C4-2B (cell line): ENCODE measurements around the gene CEP295NL.

ENCODE experiments used
- ZFX ChIP-seq: fragments of 450-650 bp; IDR thresholded peaks from 2 replicates; pipeline ENCODE4 v1.6.1; 2017
- TF ChIP-seq, protein P1 (sequence below): fragments of 450-650 bp; conservative IDR thresholded peaks from 2 replicates; pipeline ENCODE4 v1.5.1; 2017; ENCODE audit warnings: mild to moderate bottlenecking

DNA sequence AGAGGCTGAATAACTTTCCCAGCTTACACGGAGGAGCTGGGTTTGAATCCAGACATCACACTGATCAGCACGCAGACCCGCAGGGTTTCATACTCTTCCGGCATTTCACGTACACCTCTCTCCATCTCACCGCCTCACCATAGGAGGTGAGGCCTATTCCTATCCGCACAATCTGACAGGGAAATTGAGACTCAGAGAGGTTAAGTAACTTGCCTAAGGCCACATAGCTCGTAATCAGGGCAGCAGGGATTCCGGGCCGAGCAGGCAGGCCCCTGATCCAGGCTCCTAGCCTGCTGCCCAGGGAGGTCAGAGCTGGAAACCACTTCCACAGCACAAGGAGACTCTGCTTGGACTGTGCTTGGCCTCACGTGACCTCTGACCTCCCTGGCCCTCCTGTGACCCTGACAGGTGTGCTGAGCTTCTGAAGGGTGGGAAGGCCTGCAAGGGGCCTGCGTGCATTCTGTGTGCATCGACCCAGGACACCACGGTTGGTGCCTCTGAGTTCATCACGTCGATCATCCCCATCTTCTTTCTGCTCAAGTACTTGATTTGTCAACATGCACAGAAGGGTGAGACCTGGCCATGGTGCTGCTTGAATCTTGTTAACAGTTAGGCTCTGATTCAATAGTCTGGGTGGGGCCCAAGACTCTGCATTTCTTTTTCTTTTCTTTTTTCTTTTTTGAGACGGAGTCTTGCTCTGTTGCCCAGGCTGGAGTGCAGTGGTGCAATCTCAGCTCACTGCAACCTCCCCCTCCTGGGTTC is 4.7 kb downstream of the CEP295NL start:
- TF ChIP-seq, protein P1, sequence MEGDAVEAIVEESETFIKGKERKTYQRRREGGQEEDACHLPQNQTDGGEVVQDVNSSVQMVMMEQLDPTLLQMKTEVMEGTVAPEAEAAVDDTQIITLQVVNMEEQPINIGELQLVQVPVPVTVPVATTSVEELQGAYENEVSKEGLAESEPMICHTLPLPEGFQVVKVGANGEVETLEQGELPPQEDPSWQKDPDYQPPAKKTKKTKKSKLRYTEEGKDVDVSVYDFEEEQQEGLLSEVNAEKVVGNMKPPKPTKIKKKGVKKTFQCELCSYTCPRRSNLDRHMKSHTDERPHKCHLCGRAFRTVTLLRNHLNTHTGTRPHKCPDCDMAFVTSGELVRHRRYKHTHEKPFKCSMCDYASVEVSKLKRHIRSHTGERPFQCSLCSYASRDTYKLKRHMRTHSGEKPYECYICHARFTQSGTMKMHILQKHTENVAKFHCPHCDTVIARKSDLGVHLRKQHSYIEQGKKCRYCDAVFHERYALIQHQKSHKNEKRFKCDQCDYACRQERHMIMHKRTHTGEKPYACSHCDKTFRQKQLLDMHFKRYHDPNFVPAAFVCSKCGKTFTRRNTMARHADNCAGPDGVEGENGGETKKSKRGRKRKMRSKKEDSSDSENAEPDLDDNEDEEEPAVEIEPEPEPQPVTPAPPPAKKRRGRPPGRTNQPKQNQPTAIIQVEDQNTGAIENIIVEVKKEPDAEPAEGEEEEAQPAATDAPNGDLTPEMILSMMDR, result no peak
- TF ChIP-seq ZFX, result no peak
